MM.1S (cell line): ENCODE results near the gene NIPBL.

Experiments
- CTCF ChIP-seq: fragments of 300-600 bp; sonication (generic); IDR thresholded peaks from 2 replicates; pipeline ENCODE4 v1.5.1; 2016; ENCODE audit warnings: antibody characterized with exemption, low read length, mixed read lengths
- EZH2 ChIP-seq: fragments of 300-600 bp; sonication (generic); optimal IDR thresholded peaks from 2 replicates; pipeline ENCODE3; 2017; ENCODE audit warnings: low read depth, mild to moderate bottlenecking, antibody characterized with exemption, low read length, mixed read lengths

DNA sequence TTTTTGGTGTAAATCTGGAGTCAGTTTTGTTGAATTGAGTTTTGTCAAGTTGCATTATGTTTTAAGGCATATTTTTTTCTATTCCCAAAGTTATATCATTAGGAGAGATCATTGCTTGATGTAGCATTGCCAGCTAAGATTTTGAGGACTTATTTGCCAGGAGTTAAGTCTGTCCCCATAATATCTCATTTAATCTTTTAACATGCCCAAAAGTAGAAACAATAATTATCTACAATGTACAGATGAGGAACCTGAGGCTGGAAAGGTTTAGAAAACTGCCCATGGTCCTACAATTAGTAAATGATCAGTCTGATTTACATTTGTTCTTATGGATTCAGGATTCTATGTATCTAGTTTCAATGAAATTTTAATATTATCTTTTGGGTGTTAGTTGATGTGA, 4.7 kb downstream of the NIPBL start:
- TF ChIP-seq CTCF (no peak), EZH2 (no peak)
